Subcutaneous adipose tissue (tissue), 4 donors: ENCODE results near the gene SCYL2. TPM values are rescaled to one million over a fixed set of nuclear protein-coding genes. Genes with fewer than 3 reads are reported as not detected.

Source experiments
- total RNA-seq, 4 donors: library from RNA; depleted of rRNA; stranded (reverse); fragments of >200 nt; gene quantifications; one replicate each; pipeline ENCODE4 v1.1.0, GENCODE V29; 2016
- TF ChIP-seq, protein P1 (sequence below): fragments of 450-650 bp; IDR thresholded peaks from one replicate; pipeline ENCODE4 v1.5.1; 2016; ENCODE audit warnings: low read depth, mild to moderate bottlenecking, control low read depth, antibody characterized with exemption, moderate library complexity

SCYL2 gene, protein sequence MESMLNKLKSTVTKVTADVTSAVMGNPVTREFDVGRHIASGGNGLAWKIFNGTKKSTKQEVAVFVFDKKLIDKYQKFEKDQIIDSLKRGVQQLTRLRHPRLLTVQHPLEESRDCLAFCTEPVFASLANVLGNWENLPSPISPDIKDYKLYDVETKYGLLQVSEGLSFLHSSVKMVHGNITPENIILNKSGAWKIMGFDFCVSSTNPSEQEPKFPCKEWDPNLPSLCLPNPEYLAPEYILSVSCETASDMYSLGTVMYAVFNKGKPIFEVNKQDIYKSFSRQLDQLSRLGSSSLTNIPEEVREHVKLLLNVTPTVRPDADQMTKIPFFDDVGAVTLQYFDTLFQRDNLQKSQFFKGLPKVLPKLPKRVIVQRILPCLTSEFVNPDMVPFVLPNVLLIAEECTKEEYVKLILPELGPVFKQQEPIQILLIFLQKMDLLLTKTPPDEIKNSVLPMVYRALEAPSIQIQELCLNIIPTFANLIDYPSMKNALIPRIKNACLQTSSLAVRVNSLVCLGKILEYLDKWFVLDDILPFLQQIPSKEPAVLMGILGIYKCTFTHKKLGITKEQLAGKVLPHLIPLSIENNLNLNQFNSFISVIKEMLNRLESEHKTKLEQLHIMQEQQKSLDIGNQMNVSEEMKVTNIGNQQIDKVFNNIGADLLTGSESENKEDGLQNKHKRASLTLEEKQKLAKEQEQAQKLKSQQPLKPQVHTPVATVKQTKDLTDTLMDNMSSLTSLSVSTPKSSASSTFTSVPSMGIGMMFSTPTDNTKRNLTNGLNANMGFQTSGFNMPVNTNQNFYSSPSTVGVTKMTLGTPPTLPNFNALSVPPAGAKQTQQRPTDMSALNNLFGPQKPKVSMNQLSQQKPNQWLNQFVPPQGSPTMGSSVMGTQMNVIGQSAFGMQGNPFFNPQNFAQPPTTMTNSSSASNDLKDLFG
- 10 to 100 TPM; 37.3 to 76.0 (median 41.1) TPM for total RNA-seq

DNA sequence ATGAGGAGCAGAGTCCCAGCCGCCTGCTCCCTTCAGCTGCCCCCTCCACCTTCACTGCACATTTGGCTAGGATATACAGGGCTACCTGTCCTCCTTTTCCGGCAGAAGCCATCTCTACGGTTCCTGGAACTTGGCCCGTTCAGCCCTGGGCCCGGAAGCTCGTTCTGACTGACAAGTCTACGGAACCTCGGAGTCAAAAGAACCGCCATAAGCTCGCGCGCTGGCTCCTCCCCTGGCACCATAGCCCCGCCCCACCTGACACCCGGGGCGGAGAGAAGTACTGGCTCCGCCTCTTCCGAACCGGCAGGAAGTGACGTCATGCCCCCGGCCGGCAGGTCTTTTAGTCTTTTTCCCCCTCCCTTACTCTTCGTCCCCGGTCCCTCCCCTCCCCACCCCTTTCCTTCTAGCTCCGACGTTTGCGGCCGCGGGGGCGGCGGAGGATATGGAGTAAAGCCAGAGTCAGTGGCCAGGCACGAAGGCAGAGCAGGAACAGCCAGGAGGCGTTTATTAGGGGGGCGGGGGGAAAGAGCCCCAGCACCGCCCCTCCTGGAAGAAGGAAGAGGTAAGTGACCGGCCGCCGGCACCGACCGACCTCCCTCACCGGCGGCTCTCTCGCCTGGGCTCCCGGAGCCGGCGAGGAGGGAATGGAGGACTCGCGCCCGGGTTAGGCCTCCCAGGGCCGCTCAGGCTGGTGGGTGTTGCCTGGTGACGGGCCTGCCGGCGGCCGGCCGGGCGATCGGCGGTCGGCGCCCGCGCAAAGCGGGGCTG is at the start of gene SCYL2, which contains the start of gene DEPDC4:
SCYL2 (plus strand) TSS at position 343 of the 768 bp plus-strand sequence. CDS start 15,794 bp downstream, outside the sequence.
DEPDC4 (minus strand) TSS at position 245 of the 768 bp plus-strand sequence; CDS start at position 242, 3 bp downstream.
- TF ChIP-seq, protein P1, sequence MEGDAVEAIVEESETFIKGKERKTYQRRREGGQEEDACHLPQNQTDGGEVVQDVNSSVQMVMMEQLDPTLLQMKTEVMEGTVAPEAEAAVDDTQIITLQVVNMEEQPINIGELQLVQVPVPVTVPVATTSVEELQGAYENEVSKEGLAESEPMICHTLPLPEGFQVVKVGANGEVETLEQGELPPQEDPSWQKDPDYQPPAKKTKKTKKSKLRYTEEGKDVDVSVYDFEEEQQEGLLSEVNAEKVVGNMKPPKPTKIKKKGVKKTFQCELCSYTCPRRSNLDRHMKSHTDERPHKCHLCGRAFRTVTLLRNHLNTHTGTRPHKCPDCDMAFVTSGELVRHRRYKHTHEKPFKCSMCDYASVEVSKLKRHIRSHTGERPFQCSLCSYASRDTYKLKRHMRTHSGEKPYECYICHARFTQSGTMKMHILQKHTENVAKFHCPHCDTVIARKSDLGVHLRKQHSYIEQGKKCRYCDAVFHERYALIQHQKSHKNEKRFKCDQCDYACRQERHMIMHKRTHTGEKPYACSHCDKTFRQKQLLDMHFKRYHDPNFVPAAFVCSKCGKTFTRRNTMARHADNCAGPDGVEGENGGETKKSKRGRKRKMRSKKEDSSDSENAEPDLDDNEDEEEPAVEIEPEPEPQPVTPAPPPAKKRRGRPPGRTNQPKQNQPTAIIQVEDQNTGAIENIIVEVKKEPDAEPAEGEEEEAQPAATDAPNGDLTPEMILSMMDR, result no peak

DNA sequence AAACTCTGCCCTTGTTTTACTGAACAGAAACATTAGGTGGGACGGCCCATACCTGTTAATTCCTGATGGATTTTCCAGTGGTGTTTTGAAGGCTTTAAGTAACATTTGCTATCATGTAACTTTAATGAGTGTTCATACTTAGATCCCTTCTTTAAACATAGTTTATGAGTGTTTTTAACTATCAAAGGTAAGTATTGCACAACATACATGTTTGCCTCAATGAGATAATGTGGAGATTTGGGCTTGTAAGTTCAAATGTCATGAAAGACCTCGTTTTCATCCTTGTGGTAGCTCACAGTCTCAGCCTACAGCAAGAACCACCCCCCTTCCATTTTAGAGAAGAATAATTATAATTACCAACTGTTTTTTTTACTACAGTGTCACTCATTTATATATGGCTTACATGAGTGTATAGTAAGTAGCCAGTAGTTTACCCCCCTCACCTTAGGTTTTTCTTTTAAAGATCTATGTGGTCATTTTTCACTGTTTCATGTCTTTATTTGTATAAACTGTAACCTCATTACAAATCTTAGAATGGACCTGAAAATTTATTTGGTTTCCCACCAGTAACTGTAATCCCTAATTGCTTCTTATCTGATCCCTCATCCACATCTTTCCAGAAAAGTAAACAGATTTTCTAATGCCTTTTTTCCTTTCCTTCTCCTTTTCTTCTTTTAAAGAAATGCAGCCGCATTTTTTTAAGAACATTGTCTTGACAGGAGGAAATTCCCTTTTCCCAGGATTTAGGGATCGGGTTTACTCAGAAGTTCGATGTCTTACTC is 47.5 kb upstream of the SCYL2 start:
- TF ChIP-seq, protein P1, result no peak

DNA sequence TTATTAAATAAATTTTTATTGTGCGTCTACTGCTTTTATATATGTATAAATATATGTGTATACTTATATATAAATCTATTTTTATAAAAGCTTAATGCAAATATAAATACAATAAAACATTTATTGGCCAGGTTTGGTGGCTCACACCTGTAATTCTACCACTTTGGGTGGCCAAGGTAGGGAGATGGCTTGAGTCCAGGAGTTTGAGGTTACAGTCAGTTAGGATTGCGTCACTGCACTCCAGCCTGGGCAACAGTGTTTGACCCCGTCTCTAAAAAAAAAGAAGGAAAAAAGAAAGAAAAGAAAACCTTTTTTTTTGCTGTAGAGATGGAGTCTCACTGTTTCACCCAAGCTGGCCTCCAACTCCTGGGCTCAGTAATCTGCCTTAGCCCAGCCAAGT is 45.5 kb upstream of the SCYL2 start:
- TF ChIP-seq, protein P1, result no peak

DNA sequence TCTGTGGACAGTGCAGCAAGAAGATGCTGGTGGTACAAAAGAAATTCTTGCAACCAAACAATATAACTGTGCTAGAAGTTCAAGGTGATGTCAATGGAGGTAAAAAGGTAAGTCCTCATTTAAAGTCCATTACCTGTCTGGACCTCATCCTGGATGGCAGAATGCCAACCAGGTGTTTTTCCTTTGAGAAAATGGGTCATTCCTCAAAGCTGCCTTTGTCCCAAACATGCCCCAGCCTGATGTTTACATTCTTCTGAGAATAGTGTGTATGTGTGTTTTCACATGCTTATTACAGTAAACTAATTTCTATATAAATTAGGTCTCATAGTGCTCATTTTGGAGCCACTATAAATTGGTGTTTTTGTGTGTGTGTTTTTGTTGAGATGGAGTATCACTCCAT is 41.5 kb upstream of the SCYL2 start:
- TF ChIP-seq, protein P1, result no peak

DNA sequence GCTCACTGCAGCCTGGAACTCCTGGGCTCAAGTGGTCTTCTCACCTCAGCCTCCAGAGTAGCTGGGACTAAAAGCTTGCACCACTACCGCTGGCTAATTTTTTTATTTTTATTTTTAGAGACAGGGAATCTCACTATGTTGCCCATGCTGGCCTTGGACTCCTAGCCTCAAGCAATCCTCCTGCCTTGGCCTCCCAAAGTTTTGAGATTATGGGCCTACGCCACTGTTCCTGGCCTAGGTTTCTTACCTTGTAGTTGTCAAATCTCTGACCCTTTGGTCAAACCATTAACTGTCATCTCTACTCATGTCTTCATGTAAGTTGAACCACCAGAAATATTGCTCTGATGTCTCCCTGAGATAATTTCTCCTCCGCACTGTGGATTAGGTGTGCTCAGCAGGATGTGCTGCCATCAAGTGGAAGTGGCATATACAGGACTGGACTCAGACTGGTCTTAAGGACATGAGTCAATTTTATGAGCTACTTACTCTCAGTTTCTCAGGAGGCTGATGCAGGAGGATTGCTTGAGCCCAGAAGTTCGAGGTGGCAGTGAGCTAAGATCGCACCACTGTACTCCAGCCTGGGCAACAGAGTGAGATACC is 37.8 kb upstream of the SCYL2 start:
- TF ChIP-seq, protein P1, result no peak

DNA sequence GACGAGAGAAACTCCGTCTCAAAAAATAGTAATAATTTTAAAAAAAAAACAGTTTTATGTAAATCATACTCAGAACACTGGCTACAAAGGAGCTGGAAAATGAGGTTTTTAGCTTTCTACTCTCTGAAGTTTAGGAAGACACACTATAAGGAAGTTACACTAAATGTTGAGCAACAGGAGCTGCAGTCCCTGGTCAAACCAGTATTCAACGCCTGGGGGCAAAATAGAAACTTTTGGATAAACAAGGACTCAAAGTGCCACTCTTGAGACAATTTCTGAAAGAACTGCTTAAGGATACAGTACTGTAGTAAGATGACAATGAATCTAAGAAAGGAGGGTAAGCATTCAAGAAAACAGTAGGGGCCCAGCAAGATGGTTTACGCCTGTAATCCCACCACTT is 37.1 kb upstream of the SCYL2 start:
- TF ChIP-seq, protein P1, result no peak
